SK-N-SH treated with all-trans-retinoic acid at 6 μM for 48 hours (cell line): ENCODE results near the gene ATP13A2.

Experiments
- ATAC-seq: fragments of 200-7000 bp; cut with Tn5 transposase; 3 replicates; pipeline ENCODE4 v1.9.1; 2020; ENCODE audit warnings: mild to moderate bottlenecking, moderate library complexity
- ARNTL ChIP-seq: fragments of 450-650 bp; formaldehyde crosslinking; IDR thresholded peaks from 2 replicates; pipeline ENCODE4 v1.5.0; 2020; ENCODE audit warnings: low read depth, mild to moderate bottlenecking, moderate library complexity, borderline replicate concordance
- BACH2 ChIP-seq: fragments of 250-450 bp; sonication (Bioruptor Pico); IDR thresholded peaks from 2 replicates; pipeline ENCODE4 v1.9.0; 2021; ENCODE audit warnings: mild to moderate bottlenecking, borderline replicate concordance
- CSDC2 ChIP-seq: fragments of 250-450 bp; sonication (Bioruptor Pico); IDR thresholded peaks from 2 replicates; pipeline ENCODE4 v1.5.0; 2020; ENCODE audit warnings: mild to moderate bottlenecking, moderate library complexity
- ESRRG ChIP-seq: fragments of 250-450 bp; sonication (Bioruptor Pico); IDR thresholded peaks from 2 replicates; pipeline ENCODE4 v1.6.1; 2021; ENCODE audit warnings: mild to moderate bottlenecking
- GLIS3 ChIP-seq: fragments of 250-450 bp; sonication (Bioruptor Pico); IDR thresholded peaks from 2 replicates; pipeline ENCODE4 v1.5.0; 2020; ENCODE audit warnings: mild to moderate bottlenecking, moderate library complexity
- ISL1 ChIP-seq: fragments of 250-450 bp; sonication (Bioruptor Pico); IDR thresholded peaks from 2 replicates; pipeline ENCODE4 v2.1.2; 2022; ENCODE audit warnings: mild to moderate bottlenecking, moderate library complexity
- OSR1 ChIP-seq: fragments of 250-450 bp; sonication (Bioruptor Pico); IDR thresholded peaks from 2 replicates; pipeline ENCODE4 v1.8.0; 2022; ENCODE audit warnings: moderate library complexity, mild to moderate bottlenecking, inconsistent platforms
- RARB ChIP-seq: fragments of 250-450 bp; sonication (Bioruptor Pico); IDR thresholded peaks from 2 replicates; pipeline ENCODE4 v1.8.0; 2021; ENCODE audit warnings: mild to moderate bottlenecking, moderate library complexity
- SNAI2 ChIP-seq: fragments of 250-450 bp; sonication (Bioruptor Pico); IDR thresholded peaks from 2 replicates; pipeline ENCODE4 v1.5.0; 2020; ENCODE audit warnings: mild to moderate bottlenecking, moderate library complexity
- TCF4 ChIP-seq: fragments of 250-450 bp; sonication (Bioruptor Pico); IDR thresholded peaks from 2 replicates; pipeline ENCODE4 v1.8.0; 2021; ENCODE audit warnings: mild to moderate bottlenecking, moderate library complexity, borderline replicate concordance
- TOX ChIP-seq: fragments of 250-450 bp; sonication (Bioruptor Pico); IDR thresholded peaks from 2 replicates; pipeline ENCODE4 v1.8.0; 2021; ENCODE audit warnings: mild to moderate bottlenecking, moderate library complexity, borderline replicate concordance
- ZC3H10 ChIP-seq: fragments of 250-450 bp; sonication (Bioruptor Pico); IDR thresholded peaks from 2 replicates; pipeline ENCODE4 v1.5.1; 2021; ENCODE audit warnings: mild to moderate bottlenecking, moderate library complexity
- ZFP3 ChIP-seq: fragments of 250-450 bp; sonication (Bioruptor Pico); IDR thresholded peaks from 2 replicates; pipeline ENCODE4 v1.5.0; 2020; ENCODE audit warnings: mild to moderate bottlenecking, moderate library complexity
- ZFP30 ChIP-seq: fragments of 450-650 bp; formaldehyde crosslinking; IDR thresholded peaks from 2 replicates; pipeline ENCODE4 v1.5.0; 2022; ENCODE audit warnings: mild to moderate bottlenecking, moderate library complexity
- ZNF565 ChIP-seq: fragments of 450-650 bp; formaldehyde crosslinking; conservative IDR thresholded peaks from 2 replicates; pipeline ENCODE4 v1.5.0; 2020; ENCODE audit warnings: low read depth, mild to moderate bottlenecking, moderate library complexity
- ZNF70 ChIP-seq: fragments of 450-650 bp; formaldehyde crosslinking; IDR thresholded peaks from 2 replicates; pipeline ENCODE4 v1.5.0; 2020; ENCODE audit warnings: mild to moderate bottlenecking, moderate library complexity
- ZNF8 ChIP-seq: fragments of 450-650 bp; formaldehyde crosslinking; IDR thresholded peaks from 2 replicates; pipeline ENCODE4 v1.5.0; 2020; ENCODE audit warnings: mild to moderate bottlenecking, moderate library complexity
- TF ChIP-seq, protein P1 (sequence below): fragments of 250-450 bp; sonication (Bioruptor Pico); IDR thresholded peaks from 2 replicates; pipeline ENCODE4 v1.5.1; 2020; ENCODE audit warnings: low read depth, mild to moderate bottlenecking, moderate library complexity
- TF ChIP-seq, protein P2 (sequence below): fragments of 250-450 bp; sonication (Bioruptor Pico); IDR thresholded peaks from 2 replicates; pipeline ENCODE4 v1.8.0; 2020; ENCODE audit warnings: mild to moderate bottlenecking, moderate library complexity, borderline replicate concordance
- TF ChIP-seq, protein P3 (sequence below): fragments of 250-450 bp; sonication (Bioruptor Pico); IDR thresholded peaks from 2 replicates; pipeline ENCODE4 v1.5.1; 2021; ENCODE audit warnings: mild to moderate bottlenecking, moderate library complexity
- TF ChIP-seq, protein P4 (sequence below): fragments of 250-450 bp; sonication (Bioruptor Pico); IDR thresholded peaks from 2 replicates; pipeline ENCODE4 v1.8.0; 2021; ENCODE audit warnings: low read depth, mild to moderate bottlenecking, moderate library complexity, borderline replicate concordance
- TF ChIP-seq, protein P5 (sequence below): fragments of 250-450 bp; sonication (Bioruptor Pico); IDR thresholded peaks from 2 replicates; pipeline ENCODE4 v1.5.0; 2020; ENCODE audit warnings: mild to moderate bottlenecking, moderate library complexity

ATP13A2 gene

DNA sequence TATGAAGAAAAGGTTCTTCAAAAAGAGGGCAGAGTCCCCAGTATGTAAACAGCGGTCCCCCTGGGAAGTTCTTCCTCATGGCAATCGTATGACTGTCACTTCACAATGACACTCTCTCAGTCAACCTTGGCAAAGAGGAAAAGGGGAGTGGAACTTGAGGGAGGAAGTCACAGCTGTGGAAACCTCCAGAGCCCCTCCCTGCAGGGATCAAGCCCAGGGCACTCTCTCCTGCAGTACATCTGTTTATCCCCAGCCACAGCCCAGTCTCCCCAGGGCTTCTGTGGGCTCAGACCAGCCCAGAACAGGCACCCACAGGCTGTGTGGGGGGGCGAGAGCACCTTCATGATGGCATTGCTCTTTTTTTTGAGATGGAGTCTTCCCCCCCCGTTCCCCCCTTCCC lies 2.0 kb downstream of the ATP13A2 start (continued):
- TF ChIP-seq CSDC2 (no peak), SNAI2 (no peak)
- TF ChIP-seq, protein P1, sequence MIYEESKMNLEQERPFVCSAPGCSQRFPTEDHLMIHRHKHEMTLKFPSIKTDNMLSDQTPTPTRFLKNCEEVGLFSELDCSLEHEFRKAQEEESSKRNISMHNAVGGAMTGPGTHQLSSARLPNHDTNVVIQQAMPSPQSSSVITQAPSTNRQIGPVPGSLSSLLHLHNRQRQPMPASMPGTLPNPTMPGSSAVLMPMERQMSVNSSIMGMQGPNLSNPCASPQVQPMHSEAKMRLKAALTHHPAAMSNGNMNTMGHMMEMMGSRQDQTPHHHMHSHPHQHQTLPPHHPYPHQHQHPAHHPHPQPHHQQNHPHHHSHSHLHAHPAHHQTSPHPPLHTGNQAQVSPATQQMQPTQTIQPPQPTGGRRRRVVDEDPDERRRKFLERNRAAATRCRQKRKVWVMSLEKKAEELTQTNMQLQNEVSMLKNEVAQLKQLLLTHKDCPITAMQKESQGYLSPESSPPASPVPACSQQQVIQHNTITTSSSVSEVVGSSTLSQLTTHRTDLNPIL: no peak

DNA sequence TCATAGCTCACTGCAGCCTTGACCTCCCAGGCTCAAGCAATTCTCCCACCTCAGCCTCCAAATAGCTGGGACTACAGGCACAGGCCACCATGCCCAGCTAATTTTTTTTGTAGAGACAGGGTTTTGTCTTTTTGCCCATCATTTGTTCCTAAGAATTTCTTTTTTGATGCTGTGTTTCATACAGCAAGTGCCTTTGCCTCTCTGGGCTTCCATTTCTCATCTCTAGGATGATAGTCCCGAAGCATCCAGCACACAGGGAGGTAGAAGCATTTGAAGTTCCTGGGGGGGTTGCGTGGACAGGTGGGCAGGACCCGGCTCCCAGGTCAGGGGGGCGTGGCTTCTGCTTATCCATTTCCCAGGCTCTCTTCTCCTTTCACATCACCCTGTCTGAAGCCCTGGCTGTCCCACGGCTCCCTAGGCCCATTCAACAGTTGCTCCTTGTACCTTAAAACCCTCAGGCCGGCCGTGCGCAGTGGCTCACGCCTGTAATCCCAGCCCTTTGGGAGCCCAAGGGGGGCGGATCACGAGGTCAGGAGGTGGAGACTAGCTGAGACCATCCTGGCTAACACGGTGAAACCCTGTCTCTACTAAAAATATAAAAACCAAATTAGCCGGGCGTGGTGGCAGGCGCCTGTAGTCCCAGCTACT lies 3.4 kb downstream of the ATP13A2 start:
- no peak for TF ChIP-seq ZC3H10 (CRISPR knock-in tag)
- TF ChIP-seq, protein P2, sequence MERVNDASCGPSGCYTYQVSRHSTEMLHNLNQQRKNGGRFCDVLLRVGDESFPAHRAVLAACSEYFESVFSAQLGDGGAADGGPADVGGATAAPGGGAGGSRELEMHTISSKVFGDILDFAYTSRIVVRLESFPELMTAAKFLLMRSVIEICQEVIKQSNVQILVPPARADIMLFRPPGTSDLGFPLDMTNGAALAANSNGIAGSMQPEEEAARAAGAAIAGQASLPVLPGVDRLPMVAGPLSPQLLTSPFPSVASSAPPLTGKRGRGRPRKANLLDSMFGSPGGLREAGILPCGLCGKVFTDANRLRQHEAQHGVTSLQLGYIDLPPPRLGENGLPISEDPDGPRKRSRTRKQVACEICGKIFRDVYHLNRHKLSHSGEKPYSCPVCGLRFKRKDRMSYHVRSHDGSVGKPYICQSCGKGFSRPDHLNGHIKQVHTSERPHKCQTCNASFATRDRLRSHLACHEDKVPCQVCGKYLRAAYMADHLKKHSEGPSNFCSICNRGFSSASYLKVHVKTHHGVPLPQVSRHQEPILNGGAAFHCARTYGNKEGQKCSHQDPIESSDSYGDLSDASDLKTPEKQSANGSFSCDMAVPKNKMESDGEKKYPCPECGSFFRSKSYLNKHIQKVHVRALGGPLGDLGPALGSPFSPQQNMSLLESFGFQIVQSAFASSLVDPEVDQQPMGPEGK (CRISPR knock-in tag): no peak
- no peak for TF ChIP-seq ESRRG (CRISPR knock-in tag)
- no peak for TF ChIP-seq ZNF8 (CRISPR knock-in tag)
- no peak for TF ChIP-seq OSR1 (CRISPR knock-in tag)
- TF ChIP-seq, protein P3, sequence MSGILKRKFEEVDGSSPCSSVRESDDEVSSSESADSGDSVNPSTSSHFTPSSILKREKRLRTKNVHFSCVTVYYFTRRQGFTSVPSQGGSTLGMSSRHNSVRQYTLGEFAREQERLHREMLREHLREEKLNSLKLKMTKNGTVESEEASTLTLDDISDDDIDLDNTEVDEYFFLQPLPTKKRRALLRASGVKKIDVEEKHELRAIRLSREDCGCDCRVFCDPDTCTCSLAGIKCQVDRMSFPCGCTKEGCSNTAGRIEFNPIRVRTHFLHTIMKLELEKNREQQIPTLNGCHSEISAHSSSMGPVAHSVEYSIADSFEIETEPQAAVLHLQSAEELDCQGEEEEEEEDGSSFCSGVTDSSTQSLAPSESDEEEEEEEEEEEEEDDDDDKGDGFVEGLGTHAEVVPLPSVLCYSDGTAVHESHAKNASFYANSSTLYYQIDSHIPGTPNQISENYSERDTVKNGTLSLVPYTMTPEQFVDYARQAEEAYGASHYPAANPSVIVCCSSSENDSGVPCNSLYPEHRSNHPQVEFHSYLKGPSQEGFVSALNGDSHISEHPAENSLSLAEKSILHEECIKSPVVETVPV (CRISPR knock-in tag): no peak
- TF ChIP-seq ZNF565 (CRISPR knock-in tag): no peak
- TF ChIP-seq GLIS3 (CRISPR knock-in tag): no peak
- no peak for TF ChIP-seq CSDC2
- TF ChIP-seq ISL1 (CRISPR knock-in tag): no peak
- TF ChIP-seq ZFP30 (CRISPR knock-in tag): no peak
- no peak for TF ChIP-seq ZFP3 (CRISPR knock-in tag)
- TF ChIP-seq, protein P1: no peak
- TF ChIP-seq, protein P4, sequence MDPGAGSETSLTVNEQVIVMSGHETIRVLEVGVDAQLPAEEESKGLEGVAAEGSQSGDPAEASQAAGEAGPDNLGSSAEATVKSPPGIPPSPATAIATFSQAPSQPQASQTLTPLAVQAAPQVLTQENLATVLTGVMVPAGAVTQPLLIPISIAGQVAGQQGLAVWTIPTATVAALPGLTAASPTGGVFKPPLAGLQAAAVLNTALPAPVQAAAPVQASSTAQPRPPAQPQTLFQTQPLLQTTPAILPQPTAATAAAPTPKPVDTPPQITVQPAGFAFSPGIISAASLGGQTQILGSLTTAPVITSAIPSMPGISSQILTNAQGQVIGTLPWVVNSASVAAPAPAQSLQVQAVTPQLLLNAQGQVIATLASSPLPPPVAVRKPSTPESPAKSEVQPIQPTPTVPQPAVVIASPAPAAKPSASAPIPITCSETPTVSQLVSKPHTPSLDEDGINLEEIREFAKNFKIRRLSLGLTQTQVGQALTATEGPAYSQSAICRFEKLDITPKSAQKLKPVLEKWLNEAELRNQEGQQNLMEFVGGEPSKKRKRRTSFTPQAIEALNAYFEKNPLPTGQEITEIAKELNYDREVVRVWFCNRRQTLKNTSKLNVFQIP (CRISPR knock-in tag): no peak
- no peak for TF ChIP-seq TOX (CRISPR knock-in tag)
- no peak for TF ChIP-seq ZNF70 (CRISPR knock-in tag)
- TF ChIP-seq, protein P5, sequence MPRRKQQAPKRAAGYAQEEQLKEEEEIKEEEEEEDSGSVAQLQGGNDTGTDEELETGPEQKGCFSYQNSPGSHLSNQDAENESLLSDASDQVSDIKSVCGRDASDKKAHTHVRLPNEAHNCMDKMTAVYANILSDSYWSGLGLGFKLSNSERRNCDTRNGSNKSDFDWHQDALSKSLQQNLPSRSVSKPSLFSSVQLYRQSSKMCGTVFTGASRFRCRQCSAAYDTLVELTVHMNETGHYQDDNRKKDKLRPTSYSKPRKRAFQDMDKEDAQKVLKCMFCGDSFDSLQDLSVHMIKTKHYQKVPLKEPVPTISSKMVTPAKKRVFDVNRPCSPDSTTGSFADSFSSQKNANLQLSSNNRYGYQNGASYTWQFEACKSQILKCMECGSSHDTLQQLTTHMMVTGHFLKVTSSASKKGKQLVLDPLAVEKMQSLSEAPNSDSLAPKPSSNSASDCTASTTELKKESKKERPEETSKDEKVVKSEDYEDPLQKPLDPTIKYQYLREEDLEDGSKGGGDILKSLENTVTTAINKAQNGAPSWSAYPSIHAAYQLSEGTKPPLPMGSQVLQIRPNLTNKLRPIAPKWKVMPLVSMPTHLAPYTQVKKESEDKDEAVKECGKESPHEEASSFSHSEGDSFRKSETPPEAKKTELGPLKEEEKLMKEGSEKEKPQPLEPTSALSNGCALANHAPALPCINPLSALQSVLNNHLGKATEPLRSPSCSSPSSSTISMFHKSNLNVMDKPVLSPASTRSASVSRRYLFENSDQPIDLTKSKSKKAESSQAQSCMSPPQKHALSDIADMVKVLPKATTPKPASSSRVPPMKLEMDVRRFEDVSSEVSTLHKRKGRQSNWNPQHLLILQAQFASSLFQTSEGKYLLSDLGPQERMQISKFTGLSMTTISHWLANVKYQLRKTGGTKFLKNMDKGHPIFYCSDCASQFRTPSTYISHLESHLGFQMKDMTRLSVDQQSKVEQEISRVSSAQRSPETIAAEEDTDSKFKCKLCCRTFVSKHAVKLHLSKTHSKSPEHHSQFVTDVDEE (CRISPR knock-in tag): no peak
- no peak for TF ChIP-seq SNAI2
- no peak for TF ChIP-seq BACH2
- no peak for TF ChIP-seq TCF4 (CRISPR knock-in tag)
- no peak for ATAC-seq

DNA sequence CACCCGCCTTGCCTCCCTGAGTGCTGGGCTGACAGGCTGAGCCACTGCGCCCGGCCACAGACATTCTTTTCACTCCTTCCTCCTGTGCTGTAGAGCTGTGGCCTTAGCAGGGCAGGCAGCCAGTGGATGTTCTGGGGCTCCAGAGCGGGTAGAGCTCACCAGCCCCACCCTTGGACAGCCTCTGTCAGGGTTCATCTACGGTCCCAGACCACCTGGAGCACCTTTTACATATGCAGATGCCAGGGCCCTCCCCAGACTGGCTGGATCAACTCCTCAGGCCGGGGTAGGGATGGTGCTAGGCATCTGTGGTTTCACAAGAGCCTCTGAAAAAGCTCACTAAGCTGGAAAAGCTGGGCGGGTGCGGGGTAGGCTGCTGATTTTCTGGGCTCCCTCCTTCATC lies 4.6 kb downstream of the ATP13A2 start:
- TF ChIP-seq TOX (CRISPR knock-in tag): no peak
- TF ChIP-seq ZNF70 (CRISPR knock-in tag): no peak
- TF ChIP-seq ARNTL: no peak
- TF ChIP-seq RARB: no peak
- TF ChIP-seq ZNF565 (CRISPR knock-in tag): no peak
- TF ChIP-seq ZNF8 (CRISPR knock-in tag): no peak
- ATAC-seq: no peak
